A673 (cell line): ENCODE data around the gene KIAA1549.

Experiments used
- EZH2 ChIP-seq: fragments of 200-600 bp; sonication (generic); IDR thresholded peaks from 2 replicates; pipeline ENCODE4 v1.6.1; 2017; ENCODE audit warnings: borderline replicate concordance, low read depth, mild to moderate bottlenecking, mixed read lengths, antibody characterized with exemption, low read length; ENCODE audit not compliant: poor library complexity, severe bottlenecking
- TF ChIP-seq, protein P1 (sequence below): fragments of 300-800, 200-600 bp; sonication (generic); conservative IDR thresholded peaks from 2 replicates; pipeline ENCODE4 v1.5.1; 2017; ENCODE audit warnings: low read depth, mild to moderate bottlenecking, antibody characterized with exemption, low read length, moderate library complexity, mixed read lengths

DNA sequence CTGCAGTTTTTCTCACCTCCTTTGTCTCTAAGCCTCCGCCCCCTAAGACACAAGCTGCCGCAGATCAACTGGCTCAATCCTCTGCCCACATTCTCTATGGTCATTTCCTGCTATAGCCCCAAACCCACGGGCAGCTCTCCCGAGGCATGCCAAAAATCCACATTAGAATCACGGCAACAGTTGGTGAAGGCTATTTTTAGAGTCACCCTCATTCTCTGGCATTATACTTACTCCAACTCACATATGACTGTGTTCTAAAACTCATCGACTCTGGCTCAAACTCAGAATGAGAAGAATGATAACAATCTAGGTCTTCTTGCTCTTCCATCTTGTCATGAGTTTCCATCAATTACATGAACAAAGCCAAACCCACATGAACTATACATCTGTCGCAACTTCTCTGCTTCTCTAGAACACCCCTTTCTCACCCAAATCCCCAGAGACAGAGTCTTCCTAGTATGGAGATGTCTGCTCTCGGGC lies 10.9 kb upstream of the KIAA1549 start:
- TF ChIP-seq, protein P1, sequence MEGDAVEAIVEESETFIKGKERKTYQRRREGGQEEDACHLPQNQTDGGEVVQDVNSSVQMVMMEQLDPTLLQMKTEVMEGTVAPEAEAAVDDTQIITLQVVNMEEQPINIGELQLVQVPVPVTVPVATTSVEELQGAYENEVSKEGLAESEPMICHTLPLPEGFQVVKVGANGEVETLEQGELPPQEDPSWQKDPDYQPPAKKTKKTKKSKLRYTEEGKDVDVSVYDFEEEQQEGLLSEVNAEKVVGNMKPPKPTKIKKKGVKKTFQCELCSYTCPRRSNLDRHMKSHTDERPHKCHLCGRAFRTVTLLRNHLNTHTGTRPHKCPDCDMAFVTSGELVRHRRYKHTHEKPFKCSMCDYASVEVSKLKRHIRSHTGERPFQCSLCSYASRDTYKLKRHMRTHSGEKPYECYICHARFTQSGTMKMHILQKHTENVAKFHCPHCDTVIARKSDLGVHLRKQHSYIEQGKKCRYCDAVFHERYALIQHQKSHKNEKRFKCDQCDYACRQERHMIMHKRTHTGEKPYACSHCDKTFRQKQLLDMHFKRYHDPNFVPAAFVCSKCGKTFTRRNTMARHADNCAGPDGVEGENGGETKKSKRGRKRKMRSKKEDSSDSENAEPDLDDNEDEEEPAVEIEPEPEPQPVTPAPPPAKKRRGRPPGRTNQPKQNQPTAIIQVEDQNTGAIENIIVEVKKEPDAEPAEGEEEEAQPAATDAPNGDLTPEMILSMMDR: no peak
- TF ChIP-seq EZH2: no peak
